ENCODE results near the gene DCTD. TPM values are rescaled to one million over a fixed set of nuclear protein-coding genes. Genes with fewer than 3 reads are reported as not detected.

Gene DCTD
- total RNA-seq, 1 experiment from 2014 or later, result 100 TPM

- H3K79me1 ChIP-seq (ENCODE audit: insufficient read depth, low read depth, low read length, poor library complexity, severe bottlenecking), result no peaks in the 10 kb centered on the region
- no peak overlapping the region for H3K9ac ChIP-seq (ENCODE audit: extremely low read depth, insufficient read length, low read length)
- H4K91ac ChIP-seq (ENCODE audit: insufficient read length, low read depth, low read length), result no peak overlapping the region
- no peak overlapping the region for H2AK5ac ChIP-seq (ENCODE audit: insufficient read length, low read length)
- Mint-ChIP-seq H3K9me3 (peaks cover 4% of the 10 kb centered on the region in 2 experiments; a peak in 1 of 5 replicates), H3K4me3 (no peak overlapping the region), H3K4me1 (peaks cover 20 to 23% of the 10 kb centered on the region in 2 experiments), H3K36me3 (ENCODE audit: insufficient read depth in 1 of 3, low read depth in 3 of 3) (peaks cover 0 to 5% (median 0%) of the 10 kb centered on the region in 3 experiments; a peak in 1 of 7 replicates), H3K27ac (no peak overlapping the region; a peak in 1 of 7 replicates), H3K27me3 (ENCODE audit: low read depth) (no peaks in the 10 kb centered on the region; the same call in 1 of the 2 replicates)
- no peak overlapping the region for H3K4me2 ChIP-seq (ENCODE audit: insufficient read depth, insufficient read length, low read length)
- no peaks in the 10 kb centered on the region for H3K9me3 ChIP-seq (ENCODE audit: control insufficient read depth, low read depth, low read length)
- no peaks in the 10 kb centered on the region for H3K79me2 ChIP-seq (ENCODE audit: insufficient read depth, low read length)
- H3T11ph ChIP-seq (ENCODE audit: low read length), result no peak overlapping the region
- no peak overlapping the region for H4K5ac ChIP-seq (ENCODE audit: insufficient read length, low read depth, low read length)
- H3K4ac ChIP-seq (ENCODE audit: low read depth, low read length), result no peak overlapping the region
- H3K14ac ChIP-seq (ENCODE audit: insufficient read depth, low read length), result no peak overlapping the region
- no peak overlapping the region for H3K27ac ChIP-seq (ENCODE audit: insufficient read length, low read depth, low read length)
- H3K4me1 ChIP-seq (ENCODE audit: insufficient read depth, low read length), result no peaks in the 10 kb centered on the region
- H2BK12ac ChIP-seq (ENCODE audit: insufficient read length, low read depth, low read length), result no peak overlapping the region
- no peak overlapping the region for H3K56ac ChIP-seq (ENCODE audit: insufficient read length, low read depth, low read length)
- no peak for TF ChIP-seq CTCF (conservative IDR thresholded peaks at IDR 0.05)
- no peak overlapping the region for H2AFZ ChIP-seq (ENCODE audit: low read length)
- no peak overlapping the region for H2BK5ac ChIP-seq (ENCODE audit: insufficient read length, low read length)
- H4K8ac ChIP-seq (replicated peaks; ENCODE audit: insufficient read length, low read depth, low read length), result no peak overlapping the region
- no peak overlapping the region for H3K18ac ChIP-seq (ENCODE audit: insufficient read length, low read depth, low read length)
- no peak overlapping the region for H2BK15ac ChIP-seq (ENCODE audit: low read depth, low read length)
- no peak overlapping the region for H2BK20ac ChIP-seq (ENCODE audit: low read depth, low read length, poor library complexity, severe bottlenecking)
- no peak overlapping the region for H3K23ac ChIP-seq (ENCODE audit: insufficient read length, low read depth, low read length)
- no peaks in the 10 kb centered on the region for H3K23me2 ChIP-seq (ENCODE audit: insufficient read length, low read depth, low read length, poor library complexity, severe bottlenecking)
- WGBS (ENCODE audit: extremely low coverage, insufficient read length, low lambda C conversion rate), result no CpG with 5 or more reads among the region's 17 CpGs
- no peak overlapping the region for H2BK120ac ChIP-seq (ENCODE audit: low read depth, low read length, poor library complexity, severe bottlenecking)
- DNase-seq, result no peak
- H4K20me1 ChIP-seq (ENCODE audit: control insufficient read depth, insufficient read depth, insufficient read length), result no peaks in the 10 kb centered on the region
- H3K27me3 ChIP-seq (ENCODE audit: insufficient read depth, low read length), result no peaks in the 10 kb centered on the region
Observed at GRCh38 chr4:182842759-182843390, 74.3 kb downstream of the DCTD start.
